22Rv1 (cell line): ENCODE data around the gene SPATA16.

Experiments
- H3K27ac ChIP-seq: fragments of 450-650 bp; 2 replicates; pipeline ENCODE4 v1.5.1; 2017
- CTCF ChIP-seq: fragments of 450-650 bp; IDR thresholded peaks from 2 replicates; pipeline ENCODE4 v1.5.1; 2017; ENCODE audit warnings: mild to moderate bottlenecking
- ZFX ChIP-seq: fragments of 450-650 bp; IDR thresholded peaks from 2 replicates; pipeline ENCODE4 v1.6.1; 2017; ENCODE audit warnings: antibody characterized with exemption, borderline replicate concordance

Gene SPATA16

GRCh38 chr3:172939651-172940293 lies 201.3 kb downstream of the SPATA16 start:
- TF ChIP-seq ZFX (no peak), CTCF (no peak)
- H3K27ac ChIP-seq, result no peak overlapping the region

- no peak for TF ChIP-seq ZFX
- no peak for TF ChIP-seq CTCF
Observed at GRCh38 chr3:172938788-172939187, 202.2 kb downstream of the SPATA16 start.

GRCh38 chr3:172931746-172932285 lies 209.2 kb downstream of the SPATA16 start:
- H3K27ac ChIP-seq, result no peak overlapping the region
- no peak for TF ChIP-seq ZFX

More at GRCh38 chr3:172938788-172939187, 202.2 kb downstream of the SPATA16 start:
- H3K27ac ChIP-seq, result no peak overlapping the region

GRCh38 chr3:172929451-172929850 lies 211.6 kb downstream of the SPATA16 start:
- no peak overlapping the region for H3K27ac ChIP-seq
- TF ChIP-seq ZFX (no peak), CTCF (no peak)

- TF ChIP-seq CTCF, result no peak
- TF ChIP-seq ZFX, result no peak
- H3K27ac ChIP-seq, result no peak overlapping the region
Observed at GRCh38 chr3:172924546-172924945, 216.5 kb downstream of the SPATA16 start.

- H3K27ac ChIP-seq, result no peak overlapping the region
- TF ChIP-seq ZFX (no peak), CTCF (no peak)
Observed at GRCh38 chr3:172919297-172919683, 221.7 kb downstream of the SPATA16 start.

GRCh38 chr3:172918568-172919296 lies 222.3 kb downstream of the SPATA16 start:
- no peak for TF ChIP-seq CTCF
- no peak for TF ChIP-seq ZFX
- H3K27ac ChIP-seq, result no peak overlapping the region
